Stimulated activated CD4-positive, alpha-beta T cell treated with anti-CD3 and anti-CD28 coated beads, Interleukin-15, amount 100 ng/mL, for 1 hour (primary cell): ENCODE results near the gene MEGF11.
"Not testable (repeated sequence)": the region's sequence is repeated elsewhere in the genome, so short reads cannot be mapped to it uniquely, and the experiment has no call there.

Experiments used
- DNase-seq, 2 donors: peaks; one replicate each; pipeline ENCODE4 v3.0.0-alpha.2; 2020; ENCODE audit warnings: low read depth in 1 of 2, low spot score in 1 of 2

MEGF11 gene

DNA sequence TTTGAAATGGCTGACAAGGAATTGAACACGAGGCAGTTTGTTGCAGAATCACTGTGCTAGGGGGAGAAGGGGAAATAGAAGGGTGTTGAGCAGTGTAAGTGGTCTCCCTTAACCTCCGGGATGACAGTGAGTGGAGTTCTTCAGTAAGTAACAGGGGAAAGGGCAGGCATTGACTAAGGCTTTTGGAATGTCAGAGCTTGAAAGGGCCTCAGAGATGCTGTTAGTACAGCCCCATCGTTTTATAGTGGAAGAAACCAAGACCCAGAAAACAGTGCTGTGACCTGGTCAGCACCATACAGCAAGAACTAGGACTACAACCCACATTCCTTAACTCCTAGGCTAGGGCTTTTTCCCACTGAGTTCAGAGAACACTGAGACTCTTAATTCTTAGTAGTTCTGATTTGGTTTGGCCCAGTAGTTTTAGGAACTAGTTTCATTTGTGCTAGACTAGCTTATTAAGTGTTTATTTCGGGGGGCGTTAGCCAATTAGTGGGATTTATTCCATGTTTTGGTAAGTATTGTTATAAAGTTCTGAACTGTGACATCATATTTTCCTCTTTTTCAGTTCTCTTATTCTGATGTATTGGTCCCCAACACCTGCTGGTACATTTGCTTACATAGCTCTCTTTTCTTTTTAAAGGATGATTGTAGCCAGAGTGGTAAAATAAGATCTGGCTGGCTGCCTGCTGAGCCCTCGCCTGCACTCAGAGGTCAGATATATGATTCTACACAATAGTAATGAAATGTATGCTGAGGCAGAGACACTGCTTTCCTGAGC is 350.1 kb downstream of the MEGF11 start:
- no peak for DNase-seq

GRCh38 chr15:65902373-65902772 is 351.2 kb downstream of the MEGF11 start:
- no peak for DNase-seq

DNA sequence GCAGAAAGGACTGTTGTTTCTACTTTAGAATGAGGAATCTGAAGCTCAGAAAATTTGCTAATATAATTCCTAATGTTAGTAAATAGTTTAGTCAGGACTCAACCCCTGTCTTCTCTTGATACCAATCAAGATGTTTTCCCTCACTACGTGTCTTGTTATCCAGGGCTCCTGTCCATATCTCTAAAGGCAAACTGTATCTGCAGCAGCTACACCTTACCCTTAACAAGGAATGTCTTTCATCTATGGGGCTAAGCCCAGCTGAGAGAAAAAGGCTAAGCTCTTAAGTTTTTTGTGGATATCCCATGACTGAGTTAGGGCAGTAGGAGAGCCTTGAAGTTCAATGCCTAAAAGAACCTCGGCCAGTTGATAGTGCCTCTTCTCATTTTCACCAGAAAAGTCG is 351.7 kb downstream of the MEGF11 start:
- DNase-seq: no peak

DNA sequence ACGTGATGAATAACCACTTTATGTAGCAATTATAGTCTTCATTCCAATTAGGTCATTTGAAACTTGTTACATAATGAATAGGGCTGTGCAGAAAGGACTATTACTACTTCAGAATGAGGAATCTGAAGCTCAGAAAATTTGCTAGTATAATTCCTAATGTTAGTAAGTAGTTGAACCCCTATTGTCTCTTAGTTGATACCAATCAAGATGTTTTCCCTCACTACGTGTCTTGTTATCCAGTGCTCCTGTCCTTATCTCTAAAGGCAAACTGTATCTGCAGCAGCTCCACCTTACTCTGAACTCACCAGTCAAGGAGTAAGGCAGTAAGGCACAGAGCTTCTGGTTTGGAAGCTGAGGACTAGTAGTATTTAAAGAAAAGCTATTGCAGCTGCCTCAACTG is 352.2 kb downstream of the MEGF11 start:
- no peak for DNase-seq

GRCh38 chr15:65900488-65900887 is 353.1 kb downstream of the MEGF11 start:
- no peak for DNase-seq

- no peak for DNase-seq
Measured at GRCh38 chr15:65896236-65896635, 357.3 kb downstream of the MEGF11 start.

GRCh38 chr15:65893060-65893459 is 360.5 kb downstream of the MEGF11 start:
- DNase-seq: no peak

- no peak for DNase-seq
Measured at GRCh38 chr15:65888981-65889380, 364.6 kb downstream of the MEGF11 start.

DNA sequence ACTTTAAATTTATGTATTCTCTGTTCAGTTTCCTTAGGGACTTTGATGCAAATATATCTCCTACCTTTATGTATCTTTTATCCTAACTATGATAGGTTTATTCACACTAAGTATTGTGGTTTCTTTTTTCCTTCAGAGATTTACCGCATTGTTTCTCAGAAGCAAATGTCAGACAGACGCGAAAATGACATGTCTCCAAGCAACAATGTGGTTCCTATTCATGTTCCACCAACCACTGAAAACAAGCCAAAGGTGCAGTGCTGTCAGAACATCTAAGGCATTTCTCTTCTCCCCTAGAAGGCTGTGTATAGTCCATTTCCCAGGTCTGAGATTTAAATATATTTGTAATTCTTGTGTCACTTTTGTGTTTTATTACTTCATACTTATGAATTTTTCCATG is 366.0 kb downstream of the MEGF11 start:
- DNase-seq: no peak

DNA sequence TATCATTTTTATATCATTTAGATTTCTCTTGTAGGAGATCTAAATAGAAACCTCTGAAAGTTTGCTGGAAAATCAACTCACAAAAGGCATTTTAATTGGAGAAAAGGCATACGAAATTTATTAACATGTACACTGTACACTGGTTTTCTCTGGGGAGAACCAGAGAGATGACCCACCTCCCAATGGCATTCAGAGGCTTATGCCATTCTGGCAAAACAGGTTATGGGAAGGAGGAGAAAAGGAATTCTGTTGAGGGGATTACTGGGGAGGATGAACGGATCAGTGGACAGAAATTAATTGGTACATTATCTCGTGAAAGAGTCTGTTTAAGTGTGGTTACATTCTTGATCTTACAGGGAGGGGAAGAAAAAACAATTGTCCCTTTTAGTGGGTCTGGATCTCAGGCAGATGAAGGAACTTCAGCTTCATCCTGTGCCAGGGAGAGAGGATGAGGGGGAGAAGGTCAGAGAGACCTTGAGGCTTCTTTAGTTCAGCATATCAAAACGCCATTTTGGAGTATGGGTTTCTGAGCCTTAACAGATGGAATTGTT is 367.8 kb downstream of the MEGF11 start:
- DNase-seq: no peak

DNA sequence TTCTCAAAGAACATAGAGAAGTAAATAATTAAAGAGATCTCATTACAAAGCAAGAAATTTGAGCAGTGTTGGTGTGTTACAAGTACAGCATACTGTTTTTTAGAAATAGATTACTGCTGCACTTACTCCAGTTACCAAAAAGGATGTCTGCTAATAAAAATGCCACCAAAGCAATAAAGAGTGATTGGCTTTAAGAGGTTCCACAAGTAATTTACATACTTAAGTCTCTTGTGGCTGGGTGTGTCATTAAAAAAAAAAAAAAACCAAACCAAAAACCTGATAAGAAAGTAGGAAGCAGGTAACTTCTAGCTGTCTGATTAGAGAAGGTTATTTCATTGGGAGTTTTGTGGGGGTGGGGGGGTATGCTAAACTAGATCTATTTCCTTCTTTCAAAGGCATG is 369.0 kb downstream of the MEGF11 start:
- no peak for DNase-seq

GRCh38 chr15:65883571-65883970 is 370.0 kb downstream of the MEGF11 start:
- no peak for DNase-seq

DNA sequence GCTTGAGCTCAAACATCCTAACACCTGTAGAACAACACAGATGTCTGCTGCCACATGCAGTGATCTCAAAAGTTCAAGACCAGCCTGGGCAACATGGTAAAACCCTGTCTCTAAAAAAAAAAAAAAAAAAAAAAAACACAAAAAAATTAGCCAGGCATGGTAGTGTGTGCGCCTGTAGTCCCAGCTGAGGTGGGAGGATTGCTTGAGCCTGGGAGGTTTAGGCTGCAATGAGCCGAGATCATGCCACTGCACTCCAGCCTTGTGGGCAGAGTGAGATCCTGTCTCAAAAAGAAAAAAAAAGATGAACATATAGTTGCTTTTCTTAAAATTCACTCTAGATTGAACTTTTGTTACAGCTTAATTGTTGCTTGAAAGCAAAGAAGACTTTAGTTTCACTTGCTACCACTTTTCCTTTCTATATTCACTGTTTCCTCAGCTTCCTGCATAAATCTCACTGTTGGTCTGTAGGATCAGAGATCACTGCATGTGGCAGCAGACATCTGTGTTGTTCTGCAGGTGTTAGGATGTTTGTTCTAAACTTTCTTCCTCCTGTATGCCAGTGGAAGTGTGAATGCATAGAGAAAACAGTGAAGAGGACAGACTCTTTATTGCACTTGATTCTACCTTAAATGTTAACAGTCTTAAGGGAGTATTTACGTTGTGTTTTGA is 371.6 kb downstream of the MEGF11 start:
- no peak for DNase-seq

DNA sequence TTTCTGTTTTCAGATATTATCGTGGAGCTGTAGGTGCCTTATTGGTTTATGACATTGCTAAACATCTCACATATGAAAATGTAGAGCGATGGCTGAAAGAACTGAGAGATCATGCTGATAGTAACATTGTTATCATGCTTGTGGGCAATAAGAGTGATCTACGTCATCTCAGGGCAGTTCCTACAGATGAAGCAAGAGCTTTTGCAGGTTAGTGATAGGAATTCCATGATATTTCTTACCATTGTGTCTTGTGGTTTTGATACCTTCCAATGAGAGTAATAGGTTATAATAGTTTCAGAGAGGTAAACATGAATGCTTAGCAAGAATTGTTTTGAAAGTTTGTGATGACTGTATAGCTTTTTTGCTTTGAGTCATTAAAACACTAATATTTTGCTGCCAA is 375.8 kb downstream of the MEGF11 start:
- DNase-seq: no peak

DNA sequence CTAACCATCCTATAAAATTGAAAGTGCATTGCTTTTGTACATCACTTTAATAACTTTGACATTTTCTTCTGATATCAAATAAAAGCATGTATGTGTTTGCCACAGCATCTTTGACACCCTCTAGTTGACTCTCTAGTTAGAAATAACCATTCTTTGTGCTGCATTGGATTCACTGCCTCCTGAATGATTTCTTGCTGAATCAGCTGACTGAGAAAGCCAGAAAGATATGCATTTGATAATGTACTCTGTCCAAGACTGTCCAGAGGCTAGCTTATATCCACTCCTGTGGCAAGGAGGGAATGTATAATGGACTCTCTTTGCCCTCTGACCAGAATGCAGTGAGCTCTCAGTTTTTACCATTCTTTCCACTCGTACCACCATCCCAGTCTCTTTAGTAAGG is 378.1 kb downstream of the MEGF11 start:
- no peak for DNase-seq

GRCh38 chr15:65873256-65873655 is 380.3 kb downstream of the MEGF11 start:
- no peak for DNase-seq

GRCh38 chr15:65872596-65872995 is 381.0 kb downstream of the MEGF11 start:
- not testable (repeated sequence) for DNase-seq

GRCh38 chr15:65871886-65872285 is 381.7 kb downstream of the MEGF11 start:
- DNase-seq: not testable (repeated sequence)

DNA sequence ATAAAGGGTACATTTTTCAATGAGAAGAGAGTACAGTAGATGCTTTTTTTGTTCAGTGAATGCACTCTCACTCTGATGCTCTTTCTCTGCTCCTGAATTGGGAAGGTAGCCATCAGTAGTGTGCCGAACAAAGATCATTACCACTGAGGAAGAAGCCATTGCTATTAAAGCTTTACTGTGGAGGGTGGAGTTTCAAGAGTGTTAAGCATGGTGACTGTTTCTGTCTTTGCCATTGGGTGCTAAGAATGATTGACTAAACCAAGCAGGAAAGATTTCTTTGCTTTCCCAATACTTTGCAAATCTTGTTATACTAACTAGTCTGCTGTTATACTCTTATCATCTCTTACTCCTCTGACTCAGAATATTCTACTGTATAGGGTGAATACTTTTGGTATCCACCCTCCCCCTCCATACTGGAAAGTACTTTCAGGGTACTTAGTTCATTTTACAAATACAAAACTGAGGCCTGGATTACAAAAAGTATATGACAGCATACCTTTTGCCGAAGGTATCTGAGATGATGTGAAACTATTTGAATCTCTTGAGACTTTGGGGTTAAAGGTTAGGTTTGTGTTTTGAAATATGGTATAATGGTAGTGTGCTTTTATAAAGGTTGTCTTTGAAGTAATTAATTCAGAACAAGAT is 382.5 kb downstream of the MEGF11 start:
- DNase-seq: no peak

- DNase-seq: no peak
Measured at GRCh38 chr15:65869954-65870871, 383.3 kb downstream of the MEGF11 start.
